WTC11 (cell line): Measurements from ENCODE around the gene ADGRD2. TPM values are rescaled to one million over a fixed set of nuclear protein-coding genes. Genes with fewer than 3 reads are reported as not detected.

Source experiments
- ATAC-seq: fragments of 200-7000 bp; cut with Tn5 transposase; 2 replicates; pipeline ENCODE4 v1.10.0; 2021; ENCODE audit warnings: mild to moderate bottlenecking, moderate library complexity
- CTCF ChIA-PET: fragments of 300-600 bp; sonication (Branson Sonifier 250); formaldehyde crosslinking; loops from one replicate; lab custom pipeline; 2021; ENCODE audit warnings: antibody characterized with exemption; lab: Charles Lee
- POLR2A ChIA-PET: fragments of 350-600 bp; sonication (Branson Sonifier 250); formaldehyde crosslinking; loops from one replicate; lab custom pipeline; 2021; ENCODE audit warnings: antibody characterized with exemption; lab: Charles Lee
- DNase-seq: peaks from one replicate; pipeline ENCODE4 v3.0.0; 2021; ENCODE audit warnings: low spot score
- H3K27ac Mint-ChIP-seq: 2 replicates; pipeline ENCODE4 v1.8.0; 2021; ENCODE audit warnings: mixed read lengths
- H3K27me3 Mint-ChIP-seq: 2 replicates; pipeline ENCODE4 v1.8.0; 2021; ENCODE audit warnings: low read depth, mild to moderate bottlenecking, moderate library complexity, mixed read lengths
- H3K36me3 Mint-ChIP-seq: 2 replicates; pipeline ENCODE4 v1.8.0; 2021; ENCODE audit warnings: mixed read lengths
- H3K4me1 Mint-ChIP-seq: 2 replicates; pipeline ENCODE4 v1.8.0; 2022; ENCODE audit warnings: mixed read lengths
- H3K4me3 Mint-ChIP-seq: 2 replicates; pipeline ENCODE4 v1.8.0; 2021; ENCODE audit warnings: mild to moderate bottlenecking, moderate library complexity, mixed read lengths
- H3K9me3 Mint-ChIP-seq: 2 replicates; pipeline ENCODE4 v1.8.0; 2021; ENCODE audit warnings: mixed read lengths
- AFF4 ChIP-seq: sonication (generic); formaldehyde crosslinking; IDR thresholded peaks from 2 replicates; pipeline ENCODE4 v1.8.1; 2023; ENCODE audit warnings: mild to moderate bottlenecking, missing genetic modification reagents, borderline replicate concordance
- E2F4 ChIP-seq: sonication (generic); formaldehyde crosslinking; IDR thresholded peaks from 2 replicates; pipeline ENCODE4 v1.8.1; 2022; ENCODE audit warnings: low read depth, mild to moderate bottlenecking, moderate library complexity, missing genetic modification reagents, borderline replicate concordance
- ESRRA ChIP-seq: sonication (generic); formaldehyde crosslinking; IDR thresholded peaks from 2 replicates; pipeline ENCODE4 v1.8.1; 2022; ENCODE audit warnings: mild to moderate bottlenecking, missing genetic modification reagents, borderline replicate concordance
- HMGXB4 ChIP-seq: sonication (generic); formaldehyde crosslinking; IDR thresholded peaks from 2 replicates; pipeline ENCODE4 v1.8.1; 2023; ENCODE audit warnings: mild to moderate bottlenecking, moderate library complexity, missing genetic modification reagents
- JAZF1 ChIP-seq: fragments of 250-450 bp; sonication (Bioruptor Pico); IDR thresholded peaks from 2 replicates; pipeline ENCODE4 v1.9.0; 2021; ENCODE audit warnings: moderate library complexity, mild to moderate bottlenecking, inconsistent platforms
- MLX ChIP-seq: sonication (generic); formaldehyde crosslinking; IDR thresholded peaks from 2 replicates; pipeline ENCODE4 v1.8.1; 2023; ENCODE audit warnings: mild to moderate bottlenecking, missing genetic modification reagents, moderate library complexity
- MXD4 ChIP-seq: fragments of 250-450 bp; sonication (Bioruptor Pico); IDR thresholded peaks from 2 replicates; pipeline ENCODE4 v1.8.0; 2021; ENCODE audit warnings: mild to moderate bottlenecking, moderate library complexity, borderline replicate concordance
- MYBL2 ChIP-seq: sonication (generic); formaldehyde crosslinking; IDR thresholded peaks from 2 replicates; pipeline ENCODE4 v1.8.1; 2023; ENCODE audit warnings: mild to moderate bottlenecking, moderate library complexity, missing genetic modification reagents
- NR1H2 ChIP-seq: sonication (generic); formaldehyde crosslinking; IDR thresholded peaks from 2 replicates; pipeline ENCODE4 v1.9.0; 2021; ENCODE audit warnings: mild to moderate bottlenecking, moderate library complexity, missing genetic modification reagents
- NR3C1 ChIP-seq: sonication (generic); formaldehyde crosslinking; conservative IDR thresholded peaks from 2 replicates; pipeline ENCODE4 v1.8.1; 2023; ENCODE audit warnings: low read depth, mild to moderate bottlenecking, missing genetic modification reagents
- RELA ChIP-seq: sonication (generic); formaldehyde crosslinking; IDR thresholded peaks from 2 replicates; pipeline ENCODE4 v1.8.1; 2022; ENCODE audit warnings: missing genetic modification reagents, mild to moderate bottlenecking, borderline replicate concordance
- SP1 ChIP-seq: sonication (generic); formaldehyde crosslinking; conservative IDR thresholded peaks from 2 replicates; pipeline ENCODE4 v1.8.1; 2022; ENCODE audit warnings: missing genetic modification reagents
- STAT6 ChIP-seq: sonication (generic); formaldehyde crosslinking; conservative IDR thresholded peaks from 2 replicates; pipeline ENCODE4 v1.8.1; 2023; ENCODE audit warnings: mild to moderate bottlenecking, low read depth, missing genetic modification reagents, moderate library complexity
- TP53 ChIP-seq: sonication (generic); formaldehyde crosslinking; IDR thresholded peaks from 2 replicates; pipeline ENCODE4 v1.8.1; 2023; ENCODE audit warnings: mild to moderate bottlenecking, missing genetic modification reagents
- ZNF263 ChIP-seq: sonication (generic); formaldehyde crosslinking; IDR thresholded peaks from 2 replicates; pipeline ENCODE4 v1.8.1; 2022; ENCODE audit warnings: low read depth, mild to moderate bottlenecking, moderate library complexity, missing genetic modification reagents
- ZSCAN18 ChIP-seq: fragments of 250-450 bp; sonication (Bioruptor Pico); IDR thresholded peaks from 2 replicates; pipeline ENCODE4 v2.1.2; 2022; ENCODE audit warnings: mild to moderate bottlenecking, moderate library complexity
- total RNA-seq: library from RNA; stranded (reverse); gene quantifications from 3 replicates; pipeline ENCODE4 v1.2.3, GENCODE V29; 2021

ADGRD2 gene
- total RNA-seq, 1 experiment from 2014 or later = 0.61 TPM

GRCh38 chr9:124497441-124497840, 47.2 kb downstream of the ADGRD2 start (continued):
- no peak for TF ChIP-seq ZSCAN18 (CRISPR knock-in tag)
- TF ChIP-seq HMGXB4 (CRISPR knock-in tag) = no peak
- no peak for TF ChIP-seq E2F4 (CRISPR knock-in tag)
- no peak for TF ChIP-seq ESRRA
- TF ChIP-seq NR1H2 = no peak

- peaks cover 3% of the 10 kb centered on the region; the same call in 1 of the 2 replicates for H3K4me1 Mint-ChIP-seq
- TF ChIP-seq JAZF1 (CRISPR knock-in tag) (no peak), MXD4 (CRISPR knock-in tag) (no peak), SP1 (CRISPR knock-in tag) (no peak), ESRRA (no peak), RELA (no peak), E2F4 (CRISPR knock-in tag) (no peak), NR3C1 (CRISPR knock-in tag) (no peak)
- ChIA-PET POLR2A (no interaction called here), CTCF (interaction anchor here (0.9 to 1.3 kb wide), 5 partner anchors 11 to 355 kb away, joined by 3 to 5 read pairs (median 3); partner anchors contain the start of gene WDR38)
- H3K36me3 Mint-ChIP-seq = no peaks in the 10 kb centered on the region
- no peak overlapping the region for H3K4me3 Mint-ChIP-seq
- no peaks in the 10 kb centered on the region for H3K9me3 Mint-ChIP-seq
- DNase-seq = no peak
- no peak for ATAC-seq
- H3K27ac Mint-ChIP-seq = no peak overlapping the region
- H3K27me3 Mint-ChIP-seq = peaks cover 27% of the 10 kb centered on the region
Measured at GRCh38 chr9:124498040-124498439, 47.8 kb downstream of the ADGRD2 start.

- H3K27ac Mint-ChIP-seq = no peak overlapping the region
- peaks cover 3% of the 10 kb centered on the region for H3K4me1 Mint-ChIP-seq
- H3K4me3 Mint-ChIP-seq = no peak overlapping the region
- no peaks in the 10 kb centered on the region for H3K9me3 Mint-ChIP-seq
- H3K27me3 Mint-ChIP-seq = peaks cover 33% of the 10 kb centered on the region
- ATAC-seq (no peak; the same call in none of the 2 replicates), DNase-seq (no peak)
- CTCF ChIA-PET = interaction anchor here (0.9 to 1.3 kb wide), 4 partner anchors 12 to 354 kb away, joined by 3 to 5 read pairs (median 4); partner anchors contain the start of gene WDR38
- H3K36me3 Mint-ChIP-seq = no peaks in the 10 kb centered on the region
- POLR2A ChIA-PET = no interaction called here
- TF ChIP-seq AFF4 (CRISPR knock-in tag) = no peak
- TF ChIP-seq JAZF1 (CRISPR knock-in tag) = no peak
- TF ChIP-seq ESRRA = no peak
- no peak for TF ChIP-seq MYBL2 (CRISPR knock-in tag)
- no peak for TF ChIP-seq ZNF263 (CRISPR knock-in tag)
- no peak for TF ChIP-seq TP53 (CRISPR knock-in tag)
- TF ChIP-seq MLX (CRISPR knock-in tag) = no peak
- no peak for TF ChIP-seq STAT6 (CRISPR knock-in tag)
Measured at GRCh38 chr9:124498499-124499146, 48.4 kb downstream of the ADGRD2 start.
